ENCODE data around the gene SLC12A7.

Gene SLC12A7

DNA sequence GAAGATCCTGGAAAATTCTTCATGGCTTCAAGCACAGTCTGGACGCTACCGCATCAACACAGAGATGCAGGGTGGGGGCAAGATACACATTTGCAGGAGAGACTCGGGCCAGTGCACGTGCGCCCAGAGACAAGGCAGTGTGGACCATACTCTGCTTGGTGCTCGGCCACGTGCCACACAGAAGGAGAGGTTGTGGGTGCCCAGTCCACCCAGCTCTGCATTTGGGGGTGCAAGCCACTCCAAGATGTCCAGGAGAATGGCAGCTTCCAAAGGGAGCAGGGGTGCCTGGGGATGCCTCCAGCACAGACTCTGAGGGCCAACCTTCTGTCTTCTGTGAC lies 99.0 kb downstream of the SLC12A7 start:
- peaks cover 17% of the 10 kb centered on the region for H3K4me1 Mint-ChIP-seq (ENCODE audit: low read depth)
- H3K27ac Mint-ChIP-seq: no peak overlapping the region
- peaks cover 7% of the 10 kb centered on the region for H3K27me3 Mint-ChIP-seq (ENCODE audit: low read depth)
- H3K36me3 Mint-ChIP-seq (ENCODE audit: low read depth): peaks cover 7% of the 10 kb centered on the region
- no peak overlapping the region for H3K4me3 Mint-ChIP-seq
- H3K9me3 Mint-ChIP-seq: no peaks in the 10 kb centered on the region
- DNase-seq (ENCODE audit: low spot score): no peak

DNA sequence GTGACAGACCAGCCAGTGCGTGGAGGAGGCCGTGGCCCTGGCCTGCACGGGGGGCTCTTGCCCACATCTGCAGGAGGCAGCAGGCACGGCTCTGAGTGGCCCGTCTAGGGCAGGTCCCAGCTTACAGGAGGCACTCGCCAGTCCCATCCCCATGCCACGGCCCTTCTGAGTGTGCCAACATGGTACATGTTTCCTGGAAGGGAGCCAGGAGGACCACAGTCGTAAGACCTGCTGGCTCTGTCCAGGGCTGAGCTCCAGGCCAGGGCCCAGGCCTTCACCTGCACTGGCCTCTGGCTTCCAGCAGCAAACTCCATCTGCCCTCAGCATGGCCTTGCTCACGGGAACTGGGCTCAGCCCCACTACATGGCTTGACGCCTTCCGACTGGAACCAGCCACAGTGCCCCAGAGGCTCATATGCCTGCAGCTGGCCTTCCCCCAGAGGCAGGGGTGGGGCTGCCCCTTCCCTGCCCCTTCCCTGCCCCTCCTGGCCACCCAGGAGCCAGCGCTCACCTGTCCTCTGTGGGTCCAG lies 99.5 kb downstream of the SLC12A7 start:
- peaks cover 21% of the 10 kb centered on the region for H3K4me1 Mint-ChIP-seq (ENCODE audit: low read depth)
- DNase-seq (ENCODE audit: low spot score): no peak
- H3K4me3 Mint-ChIP-seq: no peak overlapping the region
- no peak overlapping the region for H3K27ac Mint-ChIP-seq
- peaks cover 12% of the 10 kb centered on the region for H3K27me3 Mint-ChIP-seq (ENCODE audit: low read depth)
- H3K36me3 Mint-ChIP-seq (ENCODE audit: low read depth): peaks cover 7% of the 10 kb centered on the region
- H3K9me3 Mint-ChIP-seq: no peaks in the 10 kb centered on the region

DNA sequence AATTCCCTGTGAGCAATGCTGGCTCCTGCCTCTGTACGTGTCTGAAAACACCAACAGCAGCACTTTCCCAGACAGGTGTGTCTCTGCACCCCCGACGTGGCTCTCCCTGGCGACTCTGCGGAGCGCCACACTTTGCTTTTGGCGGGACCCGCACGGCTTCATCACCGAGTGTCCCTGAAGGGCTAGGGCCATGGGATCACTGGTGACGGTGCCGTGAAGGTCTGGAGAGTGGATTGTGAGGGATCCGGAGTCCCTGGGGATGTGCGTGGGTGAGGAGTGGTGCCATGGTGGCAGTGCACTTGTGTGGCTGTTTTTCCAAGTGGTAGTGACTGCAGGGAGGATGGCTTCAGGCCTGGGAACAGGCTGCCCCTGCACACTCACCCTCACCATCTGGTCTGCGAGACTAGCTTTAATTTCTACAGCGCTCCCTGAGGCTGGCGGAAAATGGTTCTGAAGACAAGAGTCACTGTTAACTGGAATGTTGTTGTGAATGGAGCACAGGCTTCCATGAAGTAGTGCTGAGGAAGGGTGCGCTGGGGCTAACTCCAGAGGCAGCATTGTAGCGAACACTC lies 100.0 kb downstream of the SLC12A7 start:
- no peak for DNase-seq (ENCODE audit: low spot score)
- H3K9me3 Mint-ChIP-seq: no peaks in the 10 kb centered on the region
- peaks cover 7% of the 10 kb centered on the region for H3K36me3 Mint-ChIP-seq (ENCODE audit: low read depth)
- H3K27me3 Mint-ChIP-seq (ENCODE audit: low read depth): peaks cover 16% of the 10 kb centered on the region
- H3K27ac Mint-ChIP-seq: no peak overlapping the region
- no peak overlapping the region for H3K4me3 Mint-ChIP-seq
- H3K4me1 Mint-ChIP-seq (ENCODE audit: low read depth): peaks cover 25% of the 10 kb centered on the region

DNA sequence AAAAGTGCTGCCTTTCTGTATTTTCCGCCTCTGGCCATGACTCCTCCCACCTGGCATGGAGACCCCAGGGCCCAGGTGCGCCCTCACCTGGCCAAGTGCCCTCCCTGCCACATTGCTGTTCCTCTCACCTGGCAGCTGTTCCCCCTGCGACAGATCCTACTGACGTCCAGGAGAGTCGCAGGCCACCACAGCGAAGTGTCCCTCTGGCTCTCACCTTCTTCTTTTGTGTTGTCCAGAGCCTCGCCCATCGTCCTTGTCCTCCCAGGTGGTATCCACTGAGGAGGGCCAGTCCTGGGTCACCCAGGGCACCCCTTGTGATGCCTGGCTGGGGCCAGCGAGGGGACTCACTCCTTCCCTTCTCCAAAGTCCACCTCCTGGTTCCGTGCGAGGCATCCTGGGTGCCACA lies 100.6 kb downstream of the SLC12A7 start:
- H3K27ac Mint-ChIP-seq: no peak overlapping the region
- H3K4me3 Mint-ChIP-seq: peak overlapping the region; percentile 54
- H3K9me3 Mint-ChIP-seq: no peaks in the 10 kb centered on the region
- peaks cover 22% of the 10 kb centered on the region for H3K27me3 Mint-ChIP-seq (ENCODE audit: low read depth)
- H3K36me3 Mint-ChIP-seq (ENCODE audit: low read depth): peaks cover 4% of the 10 kb centered on the region
- DNase-seq (ENCODE audit: low spot score): peak; percentile 32
- H3K4me1 Mint-ChIP-seq (ENCODE audit: low read depth): peaks cover 26% of the 10 kb centered on the region

DNA sequence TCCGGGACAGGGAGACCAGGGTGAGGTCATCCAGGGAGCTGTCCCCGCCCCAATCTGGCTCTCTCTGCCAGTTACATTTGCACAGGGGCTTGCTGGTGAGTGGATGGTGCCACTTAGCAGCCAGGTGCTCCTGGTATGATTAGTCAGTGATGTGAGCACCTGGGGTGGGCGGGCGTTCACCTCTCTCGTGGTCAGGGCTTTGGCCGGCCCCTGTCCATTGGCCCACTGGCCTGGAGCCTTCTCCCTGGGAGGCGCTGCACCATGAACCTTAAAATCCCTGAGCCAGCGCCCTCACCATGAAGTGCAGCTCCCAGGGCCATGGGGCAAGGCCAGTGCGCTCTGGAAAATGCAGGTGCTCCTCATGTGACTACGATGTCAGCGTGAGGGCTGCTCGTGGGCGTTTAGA lies 101.2 kb downstream of the SLC12A7 start:
- Mint-ChIP-seq H3K4me3 (peak overlapping the region; percentile 75), H3K9me3 (no peaks in the 10 kb centered on the region), H3K36me3 (ENCODE audit: low read depth) (peaks cover 3% of the 10 kb centered on the region), H3K4me1 (ENCODE audit: low read depth) (peaks cover 30% of the 10 kb centered on the region), H3K27ac (no peak overlapping the region), H3K27me3 (ENCODE audit: low read depth) (peaks cover 26% of the 10 kb centered on the region)
- DNase-seq (ENCODE audit: low spot score): no peak

DNA sequence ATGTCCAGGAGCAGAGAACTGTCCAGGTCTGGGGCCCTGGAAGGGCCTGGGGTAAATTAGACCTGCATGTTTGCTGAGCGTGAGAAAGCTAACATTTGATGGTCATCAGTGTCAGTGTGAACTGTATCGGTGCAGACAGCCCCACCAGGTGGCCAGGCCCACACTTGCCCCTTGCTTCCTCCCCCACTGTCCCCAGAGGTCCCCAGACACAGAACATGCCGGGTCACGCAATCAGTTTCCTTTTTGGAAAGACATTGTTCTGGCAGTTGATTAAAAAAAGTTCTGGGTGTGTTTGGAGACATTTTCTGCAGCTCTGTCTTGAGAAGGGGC lies 101.7 kb downstream of the SLC12A7 start:
- H3K27me3 Mint-ChIP-seq (ENCODE audit: low read depth): peaks cover 26% of the 10 kb centered on the region
- peaks cover 32% of the 10 kb centered on the region for H3K4me1 Mint-ChIP-seq (ENCODE audit: low read depth)
- no peaks in the 10 kb centered on the region for H3K9me3 Mint-ChIP-seq
- H3K27ac Mint-ChIP-seq: peak overlapping the region; percentile 41
- H3K36me3 Mint-ChIP-seq (ENCODE audit: low read depth): peaks cover 3% of the 10 kb centered on the region
- DNase-seq (ENCODE audit: low spot score): no peak
- H3K4me3 Mint-ChIP-seq: peak overlapping the region; percentile 75

DNA sequence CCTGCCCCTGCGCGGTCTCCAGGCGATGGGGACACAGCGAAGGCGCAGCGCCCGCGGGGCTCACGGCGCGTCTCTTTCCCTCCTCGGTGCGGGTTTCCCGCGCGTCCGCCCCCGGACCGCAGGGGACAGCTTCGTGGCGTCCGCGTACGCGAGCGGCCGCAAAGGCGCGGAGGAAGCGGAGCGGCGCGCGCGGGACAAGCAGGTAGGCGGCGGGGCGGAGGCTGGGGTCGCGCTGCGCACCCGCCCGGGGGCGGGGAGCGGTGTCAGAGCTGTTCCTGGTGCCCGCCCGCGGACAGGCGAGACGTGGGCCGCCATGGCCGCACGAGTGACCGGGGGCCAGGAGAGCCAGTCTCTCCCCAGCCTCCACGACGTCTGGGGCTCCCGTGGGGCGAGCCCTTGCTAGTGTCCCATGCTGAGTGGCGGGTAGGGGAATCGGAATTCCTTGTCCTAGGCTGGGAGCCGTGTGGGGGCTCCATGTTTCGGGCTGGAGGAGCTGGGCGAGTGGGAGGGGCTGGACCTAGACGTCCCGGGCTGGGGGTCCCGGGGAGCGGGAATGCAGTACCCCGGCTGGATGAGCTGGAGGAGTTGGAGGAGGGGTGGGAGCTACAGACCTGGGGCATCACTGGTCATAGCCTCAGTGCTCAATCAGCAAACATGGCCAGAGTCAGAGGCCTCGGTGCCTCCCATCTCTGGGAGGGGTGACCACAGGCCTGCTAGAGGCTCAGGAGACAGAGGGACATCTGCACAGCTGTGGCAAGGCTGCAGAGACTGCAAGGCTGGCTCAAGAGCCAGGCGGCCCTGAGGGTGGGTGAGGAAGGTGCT lies 102.3 kb downstream of the SLC12A7 start:
- Mint-ChIP-seq H3K27me3 (ENCODE audit: low read depth) (peaks cover 26% of the 10 kb centered on the region), H3K36me3 (ENCODE audit: low read depth) (peaks cover 3% of the 10 kb centered on the region), H3K4me1 (ENCODE audit: low read depth) (peaks cover 32% of the 10 kb centered on the region), H3K9me3 (no peaks in the 10 kb centered on the region), H3K27ac (peak overlapping the region; percentile 41), H3K4me3 (peak overlapping the region; percentile 75)
- no peak for DNase-seq (ENCODE audit: low spot score)

DNA sequence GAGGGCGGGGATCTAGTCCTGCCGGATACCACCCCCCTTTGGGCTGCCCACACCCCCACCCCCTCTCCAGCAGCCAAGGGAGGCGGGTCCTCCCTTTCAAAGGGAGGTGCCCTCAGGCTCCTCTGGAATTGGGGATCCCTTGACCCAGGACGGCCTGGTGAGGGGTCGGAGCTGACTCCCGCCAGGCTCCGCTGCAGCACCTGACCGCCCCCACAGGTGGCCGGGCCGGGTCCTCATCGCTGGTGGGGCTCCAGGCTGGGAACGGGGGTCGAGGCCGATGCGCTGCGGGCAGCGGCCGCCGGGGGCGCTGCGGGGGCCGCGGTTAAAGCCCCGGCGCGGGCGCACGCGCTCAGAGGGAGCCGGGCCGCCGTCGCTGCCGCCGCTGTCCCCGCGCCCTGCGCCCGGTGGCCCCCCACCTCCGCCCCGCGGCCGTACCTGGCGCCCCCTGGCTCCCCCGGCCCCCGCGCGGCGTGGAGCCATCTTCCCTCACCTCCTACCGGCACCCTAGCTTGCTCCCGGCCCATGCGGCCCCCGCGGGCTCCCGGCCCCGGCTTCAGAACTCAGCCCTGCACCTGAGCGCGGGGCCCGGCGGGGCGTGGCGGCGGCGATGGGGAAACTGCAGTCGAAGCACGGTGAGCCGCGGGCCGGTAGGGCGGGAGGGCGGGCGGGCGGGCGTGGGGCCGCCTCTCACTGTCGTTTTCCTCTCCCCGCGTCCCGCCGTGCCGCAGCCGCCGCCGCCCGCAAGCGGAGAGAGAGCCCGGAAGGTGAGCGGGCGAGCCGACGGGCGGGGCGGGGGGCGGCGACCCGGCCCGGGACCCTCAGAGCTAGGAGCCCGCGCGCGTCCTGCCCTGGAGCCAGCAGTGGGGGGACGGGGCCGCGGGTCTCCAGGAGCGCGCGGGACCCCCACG lies 103.2 kb downstream of the SLC12A7 start, which contains the start of gene NKD2:
TSS of gene NKD2 (plus strand) at position 352 of the 908 bp plus-strand sequence. CDS start at position 608, 256 bp downstream.
- peak within 1 kb of the TSS; percentile 81 for H3K27ac Mint-ChIP-seq
- peak within 1 kb of the TSS; percentile 86 for H3K4me3 Mint-ChIP-seq
- peaks cover 3% of the 10 kb centered on the region for H3K36me3 Mint-ChIP-seq (ENCODE audit: low read depth)
- no peaks in the 10 kb centered on the region for H3K9me3 Mint-ChIP-seq
- peaks cover 26% of the 10 kb centered on the region for H3K27me3 Mint-ChIP-seq (ENCODE audit: low read depth)
- DNase-seq (ENCODE audit: low spot score): peak; percentile 53
- peaks cover 34% of the 10 kb centered on the region for H3K4me1 Mint-ChIP-seq (ENCODE audit: low read depth)

DNA sequence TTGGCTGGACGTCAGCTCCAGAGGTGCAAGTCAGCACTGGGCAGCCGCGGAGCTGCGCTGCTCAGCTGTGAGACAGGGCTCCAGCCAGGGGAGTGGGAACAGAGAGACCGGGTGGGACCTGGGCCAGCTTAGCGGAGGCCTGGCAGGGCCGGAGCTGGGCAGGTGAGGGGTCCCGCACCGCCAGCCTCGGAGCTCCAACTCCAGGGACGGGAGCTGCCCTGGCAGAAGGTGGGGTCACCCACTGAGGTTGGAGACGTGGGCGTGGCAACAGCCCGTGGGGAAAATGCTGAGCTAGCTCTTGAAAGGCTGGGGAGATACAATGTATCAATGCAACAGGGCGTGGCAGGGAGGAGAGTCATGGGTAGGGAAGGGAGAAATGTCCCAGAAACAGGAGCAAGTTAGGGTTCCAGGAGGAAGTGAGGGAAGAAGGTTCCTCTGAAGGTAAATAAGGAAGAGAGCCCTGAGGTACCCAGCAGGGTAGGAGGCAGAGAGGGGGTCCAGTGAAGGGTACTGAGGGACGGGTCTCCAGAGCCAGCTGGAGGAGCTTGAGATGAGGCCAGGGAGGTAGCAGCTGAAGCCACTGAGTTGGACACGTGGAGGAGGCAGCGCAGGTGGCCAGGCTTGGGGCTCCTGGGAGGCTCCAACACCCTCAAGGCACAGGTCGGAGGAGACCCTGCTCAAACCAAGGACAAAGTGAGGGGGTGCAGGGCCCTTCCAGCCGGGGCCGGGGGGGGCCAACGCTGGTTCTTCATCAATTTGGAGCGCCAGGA lies 104.0 kb downstream of the SLC12A7 start:
- H3K4me1 Mint-ChIP-seq (ENCODE audit: low read depth): peaks cover 42% of the 10 kb centered on the region
- H3K9me3 Mint-ChIP-seq: no peaks in the 10 kb centered on the region
- no peak for DNase-seq (ENCODE audit: low spot score)
- H3K27ac Mint-ChIP-seq: peak overlapping the region; percentile 81
- H3K27me3 Mint-ChIP-seq (ENCODE audit: low read depth): peaks cover 33% of the 10 kb centered on the region
- peaks cover 3% of the 10 kb centered on the region for H3K36me3 Mint-ChIP-seq (ENCODE audit: low read depth)
- peak overlapping the region; percentile 86 for H3K4me3 Mint-ChIP-seq

DNA sequence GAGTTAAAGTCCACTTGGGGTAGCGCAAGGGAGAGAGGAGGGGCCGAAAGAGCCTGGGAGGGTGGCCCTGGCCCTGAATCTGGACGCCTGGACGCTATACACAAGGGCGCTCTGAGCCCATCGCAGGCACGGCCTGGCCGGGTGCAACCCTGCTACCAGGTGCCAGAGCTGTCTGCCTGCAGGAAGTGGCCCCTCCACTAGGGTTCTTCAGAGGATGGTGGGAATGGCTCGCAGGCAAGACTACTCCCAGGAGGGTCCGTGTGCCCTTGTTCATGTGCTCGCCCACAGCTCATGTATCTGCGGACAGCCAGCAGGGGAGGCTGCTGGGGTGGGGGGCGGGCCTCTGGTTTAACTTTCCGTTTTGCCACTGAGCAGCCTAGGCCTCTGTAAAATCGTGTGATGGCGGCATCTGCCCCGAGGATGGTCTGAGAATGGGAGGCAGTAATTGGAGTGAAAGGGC lies 104.6 kb downstream of the SLC12A7 start:
- peak overlapping the region; percentile 56 for H3K4me3 Mint-ChIP-seq
- no peaks in the 10 kb centered on the region for H3K9me3 Mint-ChIP-seq
- DNase-seq (ENCODE audit: low spot score): no peak
- peaks cover 3% of the 10 kb centered on the region for H3K36me3 Mint-ChIP-seq (ENCODE audit: low read depth)
- H3K4me1 Mint-ChIP-seq (ENCODE audit: low read depth): peaks cover 46% of the 10 kb centered on the region
- H3K27me3 Mint-ChIP-seq (ENCODE audit: low read depth): peaks cover 33% of the 10 kb centered on the region
- H3K27ac Mint-ChIP-seq: no peak overlapping the region

DNA sequence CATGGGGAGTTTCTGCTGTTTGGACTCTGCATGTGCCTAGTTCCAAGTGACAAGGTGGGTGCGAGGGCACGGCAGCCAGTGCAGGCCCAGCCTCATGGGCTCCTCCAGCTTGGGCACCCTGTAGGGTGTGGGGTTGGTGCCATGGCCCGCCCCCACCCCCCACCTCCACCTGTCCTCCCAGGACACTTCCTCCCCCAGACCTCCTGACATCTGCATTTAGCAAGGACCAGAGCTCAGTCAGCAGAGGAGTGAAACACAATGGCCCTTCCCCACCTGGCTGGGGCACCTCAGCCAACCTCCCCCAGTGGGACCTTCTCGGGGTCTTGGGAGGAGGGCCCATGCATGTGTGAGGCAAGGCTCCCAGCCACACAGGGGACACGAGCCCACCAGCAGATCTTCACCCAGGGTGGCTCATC lies 105.2 kb downstream of the SLC12A7 start:
- H3K27me3 Mint-ChIP-seq (ENCODE audit: low read depth): peaks cover 36% of the 10 kb centered on the region
- H3K9me3 Mint-ChIP-seq: no peaks in the 10 kb centered on the region
- peaks cover 48% of the 10 kb centered on the region for H3K4me1 Mint-ChIP-seq (ENCODE audit: low read depth)
- no peak for DNase-seq (ENCODE audit: low spot score)
- H3K4me3 Mint-ChIP-seq: no peak overlapping the region
- H3K27ac Mint-ChIP-seq: no peak overlapping the region
- H3K36me3 Mint-ChIP-seq (ENCODE audit: low read depth): peaks cover 3% of the 10 kb centered on the region

DNA sequence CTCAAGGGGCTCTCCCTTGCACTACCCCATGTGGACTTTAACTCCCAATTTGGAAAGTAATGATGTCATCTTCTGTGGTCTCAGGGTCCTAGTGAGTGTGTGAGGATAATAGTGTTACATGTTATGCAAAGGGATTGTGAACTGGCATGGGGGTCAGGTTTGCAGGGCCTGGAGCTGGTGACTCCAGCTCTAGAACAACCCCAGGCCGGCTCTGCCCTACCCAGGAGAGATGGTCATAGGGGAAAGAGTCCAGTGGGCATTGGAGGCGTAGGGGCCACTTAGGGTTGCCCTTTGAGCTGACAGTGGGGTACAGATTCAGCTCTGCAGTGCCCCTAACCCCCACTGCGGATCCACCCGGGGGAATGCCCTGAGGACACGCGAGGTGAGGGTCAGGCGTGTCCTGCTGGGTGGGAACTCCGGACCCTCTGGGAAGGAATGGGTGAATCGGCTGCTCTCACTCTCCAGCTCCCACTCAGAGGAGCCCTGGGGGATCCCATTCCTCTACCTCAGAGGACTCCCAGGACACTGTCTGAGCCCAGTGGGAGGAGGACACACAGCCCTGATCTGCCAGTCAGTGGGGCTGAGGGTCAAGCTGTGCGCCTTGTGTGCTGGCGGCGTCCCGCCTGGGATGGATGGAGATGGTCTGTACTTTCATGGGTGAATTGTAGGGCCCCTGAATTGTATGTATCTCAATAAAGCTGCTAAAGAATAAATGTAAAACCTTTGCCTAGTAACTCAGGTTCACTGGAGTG lies 105.8 kb downstream of the SLC12A7 start:
- H3K4me3 Mint-ChIP-seq: peak overlapping the region; percentile 54
- peak; percentile 3 for DNase-seq (ENCODE audit: low spot score)
- peaks cover 36% of the 10 kb centered on the region for H3K27me3 Mint-ChIP-seq (ENCODE audit: low read depth)
- peaks cover 45% of the 10 kb centered on the region for H3K4me1 Mint-ChIP-seq (ENCODE audit: low read depth)
- H3K36me3 Mint-ChIP-seq (ENCODE audit: low read depth): peaks cover 1% of the 10 kb centered on the region
- H3K9me3 Mint-ChIP-seq: no peaks in the 10 kb centered on the region
- peak overlapping the region; percentile 41 for H3K27ac Mint-ChIP-seq

Data from T-helper 2 cell treated with Interferon-gamma antibody and Interleukin-4, amounts not matched to agents 5 μg/mL and 100 μg/mL, for 36 hours (primary cell).